PC-3 (cell line): ENCODE results near the gene TOP3A. TPM values are rescaled to one million over a fixed set of nuclear protein-coding genes. Genes with fewer than 3 reads are reported as not detected.
A peak's percentile ranks its signal among the peaks of the same experiment; 100 is the strongest.

Experiments used
- ATAC-seq: fragments of 200-7000 bp; cut with Tn5 transposase; 2 replicates; pipeline ENCODE4 v1.9.1; 2020; ENCODE audit warnings: mild to moderate bottlenecking, moderate library complexity
- BruUV-seq: library from RNA; stranded (reverse); fragments of 400-500 nt; replicated peaks from 2 replicates; lab custom pipeline; 2021; lab: Mats Ljungman, UMichigan
- CTCF ChIA-PET: fragments of 300-600 bp; sonication (Branson Sonifier 250); formaldehyde crosslinking; loops from one replicate; lab custom pipeline; 2022; ENCODE audit warnings: antibody characterized with exemption; lab: Charles Lee
- POLR2A ChIA-PET: fragments of 300-600 bp; sonication (Branson Sonifier 250); formaldehyde crosslinking; loops from one replicate; lab custom pipeline; 2022; ENCODE audit warnings: antibody characterized with exemption; ENCODE audit not compliant: unreplicated experiment; lab: Charles Lee
- DNase-seq: peaks from one replicate; pipeline ENCODE4 v3.0.0-alpha.2; 2015
- H2AFZ ChIP-seq: fragments of 300-600 bp; sonication (generic); 2 replicates; pipeline ENCODE4 v1.6.0; 2016; ENCODE audit warnings: antibody characterized with exemption, low read length
- H3F3A ChIP-seq: fragments of 300-600 bp; sonication (generic); one replicate; pipeline ENCODE4 v1.6.0; 2017; ENCODE audit warnings: antibody characterized with exemption, low read length, control low read depth, mild to moderate bottlenecking; ENCODE audit not compliant: unreplicated experiment
- H3K27ac ChIP-seq: fragments of 300-600 bp; sonication (generic); 2 replicates; pipeline ENCODE4 v1.5.1; 2016; ENCODE audit warnings: mild to moderate bottlenecking, low read length
- H3K27me3 ChIP-seq: fragments of 300-600 bp; sonication (generic); 2 replicates; pipeline ENCODE4 v1.6.1; 2016; ENCODE audit warnings: low read length, mixed read lengths
- H3K36me3 ChIP-seq: fragments of 300-600 bp; sonication (generic); 2 replicates; pipeline ENCODE4 v1.6.1; 2016; ENCODE audit warnings: low read depth, mixed run types, low read length, mixed read lengths
- H3K4me1 ChIP-seq: fragments of 300-600 bp; sonication (generic); 2 replicates; pipeline ENCODE4 v1.5.1; 2016; ENCODE audit warnings: low read length; ENCODE audit not compliant: insufficient read depth
- H3K4me2 ChIP-seq: fragments of 300-600 bp; sonication (generic); 2 replicates; pipeline ENCODE4 v1.6.0; 2016; ENCODE audit warnings: low read length
- H3K4me3 ChIP-seq: fragments of 300-600 bp; sonication (generic); 2 replicates; pipeline ENCODE4 v1.5.1; 2016; ENCODE audit warnings: mild to moderate bottlenecking, low read length, mixed read lengths
- H3K79me2 ChIP-seq: fragments of 300-600 bp; sonication (generic); 2 replicates; pipeline ENCODE4 v1.6.1; 2017; ENCODE audit warnings: low read length, mixed read lengths
- H3K9ac ChIP-seq: fragments of 300-600 bp; sonication (generic); 2 replicates; pipeline ENCODE4 v1.6.0; 2016; ENCODE audit warnings: mild to moderate bottlenecking, low read length
- H3K9me2 ChIP-seq: fragments of 300-600 bp; sonication (generic); replicated peaks from 2 replicates; pipeline ENCODE4 v1.6.1; 2016; ENCODE audit warnings: mixed run types, low read length, mixed read lengths
- H3K9me3 ChIP-seq: fragments of 300-600 bp; sonication (generic); 2 replicates; pipeline ENCODE4 v1.6.1; 2016; ENCODE audit warnings: low read length, mixed read lengths
- H4K20me1 ChIP-seq: fragments of 300-600 bp; sonication (generic); 2 replicates; pipeline ENCODE4 v1.6.1; 2016; ENCODE audit warnings: low read length, mixed read lengths
- CTCF ChIP-seq: fragments of 300-600 bp; sonication (generic); conservative IDR thresholded peaks from 2 replicates; pipeline ENCODE4 v1.5.1; 2017; ENCODE audit warnings: antibody characterized with exemption, low read depth, mild to moderate bottlenecking, low read length
- EZH2 ChIP-seq: fragments of 300-600 bp; sonication (generic); IDR thresholded peaks from one replicate; pipeline ENCODE4 v1.6.1; 2017; ENCODE audit warnings: antibody characterized with exemption, mild to moderate bottlenecking, low read length; ENCODE audit not compliant: unreplicated experiment
- EZH2phosphoT487 ChIP-seq: fragments of 300-600 bp; sonication (generic); IDR thresholded peaks from 2 replicates; pipeline ENCODE4 v1.6.1; 2018; ENCODE audit warnings: mild to moderate bottlenecking, antibody characterized with exemption, low read length, borderline replicate concordance
- intact Hi-C: fragments of 100-400 bp; cut with micrococcal nuclease; formaldehyde crosslinking; loops from 2 replicates; pipeline ENCODE4 v1.9.0; 2023
- total RNA-seq: library from RNA; depleted of rRNA; stranded (reverse); fragments of >200 nt; gene quantifications from 2 replicates; pipeline ENCODE4 v1.2.3, GENCODE V29; 2014

The TOP3A gene
- total RNA-seq, 1 experiment from 2014 or later: 46.8 TPM

- H3K4me1 ChIP-seq: peaks cover 16% of the 10 kb centered on the region
- H3F3A ChIP-seq: no peaks in the 10 kb centered on the region
- 0 out of 2 replicates have a peak overlapping the region, but pooled peaks have one; percentile 39 for H2AFZ ChIP-seq
- peaks cover 4% of the 10 kb centered on the region; the same call in 1 of the 2 replicates for H3K36me3 ChIP-seq
- H3K9me3 ChIP-seq: no peaks in the 10 kb centered on the region
- peak overlapping the region; percentile 90 for H3K27ac ChIP-seq
- H4K20me1 ChIP-seq: 0 out of 2 replicates have a peak, but pooled peaks cover 4% of the 10 kb centered on the region
- CTCF ChIA-PET: no interaction called here
- TF ChIP-seq EZH2 (no peak), CTCF (no peak), EZH2phosphoT487 (no peak)
- no peaks in the 10 kb centered on the region for H3K9me2 ChIP-seq
- intact Hi-C loops: no loop called here
- no peaks in the 10 kb centered on the region for H3K27me3 ChIP-seq
- H3K4me3 ChIP-seq: no peak overlapping the region
- no TSS peak for BruUV-seq
- DNase-seq (peak; percentile 72), ATAC-seq (peak; percentile 95)
- H3K79me2 ChIP-seq: no peaks in the 10 kb centered on the region
- peak overlapping the region; percentile 60 for H3K4me2 ChIP-seq
- H3K9ac ChIP-seq: peak overlapping the region; percentile 71
- POLR2A ChIA-PET: no interaction called here
Observed at GRCh38 chr17:18235743-18236256, 79.0 kb downstream of the TOP3A start.

DNA sequence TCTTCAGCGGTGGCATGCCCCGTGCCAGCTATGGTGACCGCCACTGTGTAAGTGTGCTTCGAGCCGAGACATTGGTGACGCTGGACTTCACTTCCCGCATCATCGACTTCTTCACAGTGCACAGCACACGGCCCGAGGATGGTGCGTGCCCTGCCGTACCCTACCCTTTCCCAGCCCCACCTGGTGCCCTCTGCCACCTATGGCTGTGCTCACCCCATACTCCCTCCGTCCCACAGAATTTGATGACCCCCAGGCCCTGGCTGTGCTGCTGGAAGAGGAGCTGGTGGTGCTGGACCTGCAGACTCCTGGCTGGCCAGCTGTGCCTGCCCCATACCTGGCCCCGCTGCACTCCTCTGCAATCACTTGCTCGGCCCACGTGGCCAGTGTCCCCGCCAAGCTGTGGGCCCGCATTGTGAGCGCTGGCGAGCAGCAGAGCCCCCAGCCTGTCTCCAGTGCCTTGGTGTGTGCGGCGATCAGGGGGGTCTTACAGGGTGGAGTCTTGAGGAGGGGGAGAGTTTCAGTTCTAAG lies 79.9 kb downstream of the TOP3A start:
- peak overlapping the region; percentile 90 for H3K27ac ChIP-seq

DNA sequence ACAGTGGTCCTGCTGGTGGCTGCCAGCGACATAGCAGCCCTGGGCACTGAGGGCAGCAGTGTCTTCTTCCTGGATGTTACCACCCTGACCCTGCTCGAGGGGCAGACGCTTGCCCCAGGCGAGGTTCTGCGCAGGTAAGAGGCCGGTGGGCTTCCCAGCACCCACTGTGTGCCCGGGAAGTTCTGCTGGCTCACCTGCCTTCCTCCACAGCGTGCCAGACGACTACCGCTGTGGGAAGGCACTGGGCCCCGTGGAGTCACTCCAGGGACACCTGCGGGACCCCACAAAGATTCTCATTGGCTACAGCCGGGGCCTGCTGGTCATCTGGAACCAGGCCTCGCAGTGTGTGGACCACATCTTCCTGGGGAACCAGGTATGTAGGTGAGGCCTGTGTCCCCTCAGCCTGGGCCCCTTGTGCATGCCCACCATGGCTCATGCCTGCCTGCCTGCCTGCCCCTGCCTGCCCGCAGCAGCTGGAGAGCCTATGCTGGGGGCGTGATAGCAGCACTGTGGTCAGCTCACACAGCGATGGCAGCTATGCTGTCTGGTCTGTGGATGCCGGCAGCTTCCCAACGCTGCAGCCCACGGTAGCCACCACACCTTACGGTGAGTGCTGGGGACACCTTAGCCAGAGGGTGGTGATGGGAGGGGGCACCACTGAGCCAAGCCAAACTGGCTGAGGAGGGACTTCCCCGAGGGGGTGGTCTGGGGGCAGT lies 80.8 kb downstream of the TOP3A start:
- Histone ChIP-seq H3K9me3 (no peaks in the 10 kb centered on the region), H3F3A (no peaks in the 10 kb centered on the region), H3K4me2 (no peak overlapping the region), H3K9ac (no peak overlapping the region), H3K4me3 (no peak overlapping the region), H3K9me2 (no peaks in the 10 kb centered on the region), H3K4me1 (peaks cover 16% of the 10 kb centered on the region), H2AFZ (no peak overlapping the region), H3K27ac (no peak overlapping the region), H3K36me3 (peaks cover 3% of the 10 kb centered on the region; the same call in 1 of the 2 replicates), H3K27me3 (no peaks in the 10 kb centered on the region), H4K20me1 (0 out of 2 replicates have a peak, but pooled peaks cover 4% of the 10 kb centered on the region), H3K79me2 (peaks cover 5% of the 10 kb centered on the region; the same call in 1 of the 2 replicates)
- no TSS peak for BruUV-seq
- ChIA-PET CTCF (no interaction called here), POLR2A (no interaction called here)
- DNase-seq (no peak), ATAC-seq (no peak)
- TF ChIP-seq EZH2phosphoT487 (no peak), CTCF (no peak), EZH2 (no peak)
- intact Hi-C loops: no loop called here

More for the DNA sequence above, 79.9 kb downstream of the TOP3A start:
- BruUV-seq: no TSS peak
- no peak overlapping the region for H2AFZ ChIP-seq
- H3K4me2 ChIP-seq: peak overlapping the region; percentile 60
- no peaks in the 10 kb centered on the region for H3K79me2 ChIP-seq
- no peaks in the 10 kb centered on the region for H3K9me2 ChIP-seq
- H3F3A ChIP-seq: no peaks in the 10 kb centered on the region
- H4K20me1 ChIP-seq: 0 out of 2 replicates have a peak, but pooled peaks cover 4% of the 10 kb centered on the region
- H3K4me3 ChIP-seq: no peak overlapping the region
- ChIA-PET CTCF (no interaction called here), POLR2A (no interaction called here)
- no peaks in the 10 kb centered on the region for H3K27me3 ChIP-seq
- intact Hi-C loops: no loop called here
- no peaks in the 10 kb centered on the region for H3K9me3 ChIP-seq
- DNase-seq (no peak), ATAC-seq (no peak)
- H3K4me1 ChIP-seq: peaks cover 16% of the 10 kb centered on the region
- H3K9ac ChIP-seq: peak overlapping the region; percentile 71
- peaks cover 3% of the 10 kb centered on the region; the same call in 1 of the 2 replicates for H3K36me3 ChIP-seq
- TF ChIP-seq EZH2: no peak
